ENCODE results near the gene NUP214. TPM values are rescaled to one million over a fixed set of nuclear protein-coding genes. Genes with fewer than 3 reads are reported as not detected.

NUP214 gene
- polyA plus RNA-seq, 1 experiment: 6.3 TPM

- DNase-seq (ENCODE audit: low read depth): no peak
- ChIA-PET CTCF (interaction anchor here (0.8 kb wide), 1 partner anchor 12 kb away, joined by 4 read pairs; no protein-coding TSS in a partner anchor), POLR2A (no interaction called here)
- peaks cover 29% of the 10 kb centered on the region for H3K27me3 ChIP-seq (ENCODE audit: control insufficient read depth, insufficient read depth, low read length)
- no peak overlapping the region for H3K4me3 ChIP-seq (ENCODE audit: low read depth, low read length)
- H3K36me3 ChIP-seq (ENCODE audit: control insufficient read depth, insufficient read depth, low read length): no peaks in the 10 kb centered on the region
- TF ChIP-seq CTCF (IDR thresholded peaks at IDR 0.05; ENCODE audit: insufficient read depth, low read depth, low read length): no peak
Observed at GRCh38 chr9:131280660-131281059, 155.3 kb downstream of the NUP214 start.

- peaks cover 26% of the 10 kb centered on the region for H3K27me3 ChIP-seq (ENCODE audit: control insufficient read depth, insufficient read depth, low read length)
- CTCF ChIA-PET: no interaction called here
- no peak overlapping the region for H3K4me3 ChIP-seq (ENCODE audit: low read depth, low read length)
- TF ChIP-seq CTCF (IDR thresholded peaks at IDR 0.05; ENCODE audit: insufficient read depth, low read depth, low read length): no peak
- no peaks in the 10 kb centered on the region for H3K36me3 ChIP-seq (ENCODE audit: control insufficient read depth, insufficient read depth, low read length)
- POLR2A ChIA-PET: no interaction called here
- no peak for DNase-seq (ENCODE audit: low read depth)
Observed at GRCh38 chr9:131281119-131281965, 156.0 kb downstream of the NUP214 start.

GRCh38 chr9:131282175-131282574 lies 156.8 kb downstream of the NUP214 start:
- POLR2A ChIA-PET: no interaction called here
- CTCF ChIA-PET: no interaction called here
- no peak for TF ChIP-seq CTCF (IDR thresholded peaks at IDR 0.05; ENCODE audit: insufficient read depth, low read depth, low read length)
- Histone ChIP-seq H3K27me3 (ENCODE audit: control insufficient read depth, insufficient read depth, low read length) (peaks cover 25% of the 10 kb centered on the region), H3K36me3 (ENCODE audit: control insufficient read depth, insufficient read depth, low read length) (no peaks in the 10 kb centered on the region), H3K4me3 (ENCODE audit: low read depth, low read length) (no peak overlapping the region)
- no peak for DNase-seq (ENCODE audit: low read depth)

- Histone ChIP-seq H3K27me3 (ENCODE audit: control insufficient read depth, insufficient read depth, low read length) (peaks cover 25% of the 10 kb centered on the region), H3K4me3 (ENCODE audit: low read depth, low read length) (no peak overlapping the region), H3K36me3 (ENCODE audit: control insufficient read depth, insufficient read depth, low read length) (no peaks in the 10 kb centered on the region)
- ChIA-PET POLR2A (no interaction called here), CTCF (no interaction called here)
- DNase-seq (ENCODE audit: low read depth): no peak
- TF ChIP-seq CTCF (IDR thresholded peaks at IDR 0.05; ENCODE audit: insufficient read depth, low read depth, low read length): no peak
Observed at GRCh38 chr9:131282688-131283422, 157.5 kb downstream of the NUP214 start.

Small RNAs within 50 kb of the gene (small RNA-seq; reads per million reads assigned to genes)
- gene RNU6-881P (ENCODE audit: insufficient read length, low read depth, low replicate concordance): not detected

Other genes starting within 250 kb of the NUP214 start
- gene QRFP, start 228.8 kb upstream of the NUP214 start, polyA plus RNA-seq (2011; rRNA removed): not detected in 2 replicates
- gene FIBCD1, start 186.3 kb upstream of the NUP214 start, polyA plus RNA-seq (2011; rRNA removed): 1.2 and 1.4 TPM in 2 replicates
- gene LAMC3, start 116.4 kb upstream of the NUP214 start, polyA plus RNA-seq (2011; rRNA removed): 0.01 TPM in 1 of 2 replicates, not detected in the other
- gene AIF1L, start 29.1 kb upstream of the NUP214 start, polyA plus RNA-seq (2011; rRNA removed): 0.05 TPM in 1 of 2 replicates, not detected in the other
- gene FAM78A, start 150.9 kb downstream of the NUP214 start, polyA plus RNA-seq (2011; rRNA removed): 0.37 and 1.1 TPM in 2 replicates
- 2.5 and 3.9 TPM in 2 replicates for gene PLPP7, start 164.1 kb downstream of the NUP214 start, polyA plus RNA-seq (2011; rRNA removed)

Data from BJ (cell line).